ENCODE results near the gene PEF1.
A peak's percentile ranks its signal among the peaks of the same experiment; 100 is the strongest.

PEF1 gene

GRCh38 chr1:31644560-31645273 lies at the start of gene PEF1:
Gene PEF1 (minus strand): TSS chr1:31644876. CDS start chr1:31644864, 12 bp downstream.
- DNase-seq (ENCODE audit: low spot score) = peak; percentile 99

- no peak for DNase-seq (ENCODE audit: low spot score)
Observed at GRCh38 chr1:31693231-31693630, 48.6 kb upstream of the PEF1 start.

GRCh38 chr1:31691951-31692350 lies 47.3 kb upstream of the PEF1 start:
- no peak for DNase-seq (ENCODE audit: low spot score)

- DNase-seq (ENCODE audit: low spot score) = no peak
Observed at GRCh38 chr1:31691446-31691845, 46.8 kb upstream of the PEF1 start.

GRCh38 chr1:31690921-31691320 lies 46.2 kb upstream of the PEF1 start:
- DNase-seq (ENCODE audit: low spot score) = no peak

- DNase-seq (ENCODE audit: low spot score) = no peak
Observed at GRCh38 chr1:31689854-31690253, 45.2 kb upstream of the PEF1 start.

- no peak for DNase-seq (ENCODE audit: low spot score)
Observed at GRCh38 chr1:31689379-31689778, 44.7 kb upstream of the PEF1 start.

- DNase-seq (ENCODE audit: low spot score) = no peak
Observed at GRCh38 chr1:31688233-31688918, 43.7 kb upstream of the PEF1 start.

GRCh38 chr1:31687601-31688000 lies 42.9 kb upstream of the PEF1 start:
- DNase-seq (ENCODE audit: low spot score) = no peak

GRCh38 chr1:31685795-31686194 lies 41.1 kb upstream of the PEF1 start:
- no peak for DNase-seq (ENCODE audit: low spot score)

GRCh38 chr1:31683997-31684396 lies 39.3 kb upstream of the PEF1 start:
- DNase-seq (ENCODE audit: low spot score) = peak; percentile 69

GRCh38 chr1:31681415-31681814 lies 36.7 kb upstream of the PEF1 start:
- DNase-seq (ENCODE audit: low spot score) = no peak

- DNase-seq (ENCODE audit: low spot score) = no peak
Observed at GRCh38 chr1:31679676-31680230, 35.1 kb upstream of the PEF1 start.

GRCh38 chr1:31679091-31679490 lies 34.4 kb upstream of the PEF1 start:
- no peak for DNase-seq (ENCODE audit: low spot score)

GRCh38 chr1:31678681-31679080 lies 34.0 kb upstream of the PEF1 start:
- no peak for DNase-seq (ENCODE audit: low spot score)

- DNase-seq (ENCODE audit: low spot score) = no peak
Observed at GRCh38 chr1:31677949-31678348, 33.3 kb upstream of the PEF1 start.

GRCh38 chr1:31677401-31677800 lies 32.7 kb upstream of the PEF1 start:
- DNase-seq (ENCODE audit: low spot score) = no peak

GRCh38 chr1:31675756-31676155 lies 31.1 kb upstream of the PEF1 start:
- no peak for DNase-seq (ENCODE audit: low spot score)

GRCh38 chr1:31675161-31675560 lies 30.5 kb upstream of the PEF1 start:
- no peak for DNase-seq (ENCODE audit: low spot score)

- no peak for DNase-seq (ENCODE audit: low spot score)
Observed at GRCh38 chr1:31674626-31675025, 29.9 kb upstream of the PEF1 start.

- no peak for DNase-seq (ENCODE audit: low spot score)
Observed at GRCh38 chr1:31673433-31673832, 28.8 kb upstream of the PEF1 start.

- peak; percentile 90 for DNase-seq (ENCODE audit: low spot score)
Observed at GRCh38 chr1:31672986-31673385, 28.3 kb upstream of the PEF1 start.

- no peak for DNase-seq (ENCODE audit: low spot score)
Observed at GRCh38 chr1:31671561-31672201, 27.0 kb upstream of the PEF1 start.
